Stimulated activated CD4-positive, alpha-beta T cell treated with anti-CD3 and anti-CD28 coated beads, Interleukin-4, amount 100 ng/mL, for 48 hours (primary cell): ENCODE results near the gene RCOR1.
"Not testable (repeated sequence)": the region's sequence is repeated elsewhere in the genome, so short reads cannot be mapped to it uniquely, and the experiment has no call there.

Experiments
- DNase-seq, 2 donors: peaks; one replicate each; pipeline ENCODE4 v3.0.0-alpha.2; 2020; ENCODE audit warnings: low read depth in 2 of 2

RCOR1 gene

GRCh38 chr14:102751088-102751487 is 158.6 kb downstream of the RCOR1 start:
- DNase-seq = no peak

DNA sequence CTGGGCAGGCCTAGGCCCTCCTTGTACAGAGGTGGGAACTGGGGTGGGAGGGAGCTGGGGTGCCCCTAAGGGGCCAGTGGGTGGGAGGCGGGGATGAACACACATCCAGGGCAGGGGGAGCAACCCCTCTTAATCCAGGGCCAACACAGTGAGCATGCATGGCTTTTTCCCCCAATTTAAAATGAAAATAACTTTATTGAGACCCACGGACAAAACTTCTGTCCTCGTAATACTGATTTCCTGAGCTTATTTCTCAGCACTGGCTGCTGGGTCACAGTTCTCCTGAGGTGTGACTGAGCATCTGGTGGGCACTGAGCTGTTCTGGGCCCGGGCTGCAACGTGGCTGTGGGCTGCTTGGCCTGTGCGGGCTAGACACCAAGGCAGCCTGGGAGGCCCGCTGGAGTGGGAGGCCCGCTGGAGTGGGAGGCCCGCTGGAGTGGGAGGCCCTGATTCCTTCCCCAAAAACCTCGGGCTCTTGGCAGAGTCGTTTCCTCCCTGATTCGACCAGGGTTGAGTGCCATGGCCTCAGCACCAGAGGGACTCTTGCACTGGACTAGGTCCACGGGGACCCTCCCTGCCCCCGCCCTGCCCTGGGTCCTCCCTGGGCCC is 159.9 kb downstream of the RCOR1 start:
- DNase-seq = no peak

DNA sequence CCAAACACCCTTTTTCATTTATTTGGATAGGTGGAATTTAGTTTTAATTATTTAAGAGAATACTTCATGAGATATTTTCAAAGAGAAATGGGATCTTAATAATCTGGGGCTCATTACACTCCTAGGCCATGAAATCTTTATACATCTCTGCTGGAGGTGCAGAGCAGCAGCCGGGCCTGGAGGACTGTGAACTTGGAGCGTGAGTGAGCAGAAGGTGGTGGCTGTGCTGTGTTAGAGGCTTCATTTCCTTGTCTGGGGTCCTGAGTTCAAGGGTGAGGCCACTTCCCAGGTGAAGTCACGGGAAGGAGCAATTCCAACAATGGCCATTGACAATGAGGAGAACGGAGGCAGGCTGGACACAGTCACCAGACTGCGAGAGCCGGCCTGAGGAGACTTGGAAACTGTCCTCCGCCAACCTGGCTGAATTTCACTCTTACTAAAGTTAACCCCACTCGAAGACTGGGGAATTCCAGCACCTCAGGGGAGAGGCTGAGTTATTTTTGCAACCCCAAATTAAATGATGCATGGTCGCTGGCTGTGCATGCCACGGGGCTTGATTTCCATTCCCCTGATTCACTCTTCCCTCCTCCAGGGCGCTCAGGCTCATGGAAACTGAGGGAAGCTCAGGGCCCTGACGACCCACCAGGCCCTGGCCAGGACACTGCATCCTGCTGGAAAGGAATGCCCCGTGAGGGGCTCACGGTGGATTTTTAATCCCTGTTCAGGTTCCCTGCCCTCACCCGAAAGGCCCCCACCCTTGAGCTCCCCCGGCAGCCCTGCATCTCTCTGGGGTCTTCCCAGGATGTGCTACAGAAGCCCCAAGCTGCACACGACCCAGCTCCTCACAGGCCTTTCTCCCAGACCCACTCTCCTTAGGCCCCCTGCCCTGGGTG is 162.2 kb downstream of the RCOR1 start:
- no peak for DNase-seq

GRCh38 chr14:102757646-102758045 is 165.2 kb downstream of the RCOR1 start:
- DNase-seq = no peak

DNA sequence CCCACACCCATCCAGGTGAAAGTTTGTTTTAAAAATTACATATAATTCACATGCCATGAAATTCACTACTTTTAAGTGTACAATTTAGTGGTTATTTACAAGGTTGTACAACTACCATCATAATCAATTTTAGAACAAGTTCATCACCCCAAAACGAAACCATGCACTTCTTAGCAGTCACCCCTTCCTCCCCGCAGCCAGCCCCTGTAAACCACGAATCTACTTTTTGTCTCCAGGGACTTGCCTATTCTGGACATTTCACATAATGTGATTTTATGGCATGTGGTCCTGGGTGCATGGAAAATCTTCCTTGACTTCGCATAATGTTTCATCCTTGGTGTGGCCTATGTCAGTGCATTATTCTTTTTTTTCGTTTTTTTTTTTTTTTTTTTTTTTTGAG is 165.6 kb downstream of the RCOR1 start:
- no peak for DNase-seq

DNA sequence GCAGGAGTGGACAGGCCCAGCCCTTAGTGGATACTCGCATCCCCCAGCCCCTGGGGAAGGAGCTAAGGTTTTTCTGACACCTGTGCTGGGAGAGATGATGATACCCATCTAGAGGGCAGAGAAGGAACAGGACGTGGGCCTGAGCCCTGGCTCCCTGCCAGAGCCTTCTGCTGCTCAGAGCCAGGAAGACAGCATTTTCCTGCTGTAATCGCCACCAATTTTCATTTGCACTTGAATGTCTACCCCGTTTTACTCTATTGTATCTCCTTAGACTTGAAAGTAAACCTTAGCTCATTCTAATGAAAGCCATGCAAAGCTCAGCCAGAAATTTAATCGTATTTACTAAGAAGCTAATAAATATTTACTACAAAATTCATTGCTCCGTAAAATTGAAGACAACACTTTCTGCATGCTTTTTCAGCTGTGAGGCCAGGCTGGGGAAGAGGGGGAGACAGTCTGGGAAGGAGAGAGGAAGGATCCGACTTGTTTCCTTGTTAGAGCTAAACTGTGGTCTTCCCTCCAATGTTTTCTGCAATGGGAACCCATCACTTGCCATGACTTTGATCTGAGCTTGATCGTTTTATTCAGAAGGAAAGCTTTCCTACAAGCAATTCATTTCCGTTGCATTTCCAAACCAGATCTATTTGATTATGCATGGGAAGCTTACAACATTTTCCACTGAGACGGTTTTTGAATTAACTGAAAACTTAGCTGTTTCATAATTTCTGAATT is 167.2 kb downstream of the RCOR1 start:
- DNase-seq = no peak

DNA sequence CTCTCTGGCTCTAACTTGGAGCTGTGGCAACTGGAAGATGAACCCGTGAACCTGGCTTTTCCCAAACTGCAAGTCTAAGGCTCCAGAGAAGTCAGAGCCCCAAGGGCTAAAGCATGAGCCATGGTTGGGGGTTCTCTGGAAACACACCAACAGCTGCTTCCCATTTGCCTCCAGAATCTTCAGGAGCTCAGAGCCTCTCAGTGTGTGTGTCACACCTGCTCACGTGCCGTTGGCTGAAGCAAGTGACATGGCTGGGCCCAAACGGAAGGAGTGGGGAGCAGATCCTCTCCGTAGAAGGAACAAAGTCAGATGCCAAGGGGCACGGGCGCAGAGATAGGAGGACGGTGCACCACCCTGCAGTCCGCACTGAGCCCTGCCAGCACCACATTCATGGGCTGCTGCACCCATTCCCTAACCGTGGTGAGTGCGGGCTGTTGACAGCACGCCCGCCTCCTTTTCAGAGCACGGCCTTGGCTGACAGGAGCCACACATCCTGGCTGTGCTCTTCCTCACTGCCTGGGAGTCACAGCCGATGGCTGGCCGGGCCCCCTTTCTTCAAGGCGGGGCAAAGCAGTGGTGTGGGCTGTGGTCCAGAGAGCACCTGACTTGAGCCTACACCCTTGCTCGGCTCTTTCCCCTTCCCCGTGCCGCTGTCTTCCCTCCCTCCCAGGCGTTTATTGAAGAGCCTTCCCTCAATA is 168.2 kb downstream of the RCOR1 start:
- DNase-seq = no peak

- DNase-seq = no peak
Observed at GRCh38 chr14:102761206-102761605, 168.8 kb downstream of the RCOR1 start.

DNA sequence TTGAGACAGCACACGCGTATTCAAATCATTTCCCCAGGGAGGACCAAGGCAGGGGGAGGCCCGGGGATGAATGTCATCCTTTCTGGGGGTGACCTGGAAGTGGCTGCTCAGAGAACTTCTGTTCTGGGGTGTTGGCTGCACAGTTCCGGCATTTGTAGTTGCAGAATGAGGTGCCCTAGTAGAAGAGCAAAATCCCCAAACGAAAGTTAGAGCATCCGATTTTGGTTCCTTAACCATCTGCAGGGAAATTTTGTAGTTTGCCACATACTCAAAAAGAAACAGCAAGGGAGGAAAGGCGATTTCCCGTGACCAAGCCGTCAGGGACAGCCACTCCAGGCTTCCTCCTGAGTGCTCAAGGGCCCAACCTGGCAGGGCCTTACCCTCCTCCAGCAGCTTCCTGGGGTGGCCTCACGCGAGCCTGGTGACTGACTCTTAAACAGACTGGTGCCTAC is 171.8 kb downstream of the RCOR1 start:
- DNase-seq = no peak

- not testable (repeated sequence) for DNase-seq
Observed at GRCh38 chr14:102765770-102766169, 173.3 kb downstream of the RCOR1 start.

- no peak for DNase-seq
Observed at GRCh38 chr14:102768223-102769048, 176.0 kb downstream of the RCOR1 start.

- DNase-seq = no peak
Observed at GRCh38 chr14:102769049-102769327, 176.5 kb downstream of the RCOR1 start.

DNA sequence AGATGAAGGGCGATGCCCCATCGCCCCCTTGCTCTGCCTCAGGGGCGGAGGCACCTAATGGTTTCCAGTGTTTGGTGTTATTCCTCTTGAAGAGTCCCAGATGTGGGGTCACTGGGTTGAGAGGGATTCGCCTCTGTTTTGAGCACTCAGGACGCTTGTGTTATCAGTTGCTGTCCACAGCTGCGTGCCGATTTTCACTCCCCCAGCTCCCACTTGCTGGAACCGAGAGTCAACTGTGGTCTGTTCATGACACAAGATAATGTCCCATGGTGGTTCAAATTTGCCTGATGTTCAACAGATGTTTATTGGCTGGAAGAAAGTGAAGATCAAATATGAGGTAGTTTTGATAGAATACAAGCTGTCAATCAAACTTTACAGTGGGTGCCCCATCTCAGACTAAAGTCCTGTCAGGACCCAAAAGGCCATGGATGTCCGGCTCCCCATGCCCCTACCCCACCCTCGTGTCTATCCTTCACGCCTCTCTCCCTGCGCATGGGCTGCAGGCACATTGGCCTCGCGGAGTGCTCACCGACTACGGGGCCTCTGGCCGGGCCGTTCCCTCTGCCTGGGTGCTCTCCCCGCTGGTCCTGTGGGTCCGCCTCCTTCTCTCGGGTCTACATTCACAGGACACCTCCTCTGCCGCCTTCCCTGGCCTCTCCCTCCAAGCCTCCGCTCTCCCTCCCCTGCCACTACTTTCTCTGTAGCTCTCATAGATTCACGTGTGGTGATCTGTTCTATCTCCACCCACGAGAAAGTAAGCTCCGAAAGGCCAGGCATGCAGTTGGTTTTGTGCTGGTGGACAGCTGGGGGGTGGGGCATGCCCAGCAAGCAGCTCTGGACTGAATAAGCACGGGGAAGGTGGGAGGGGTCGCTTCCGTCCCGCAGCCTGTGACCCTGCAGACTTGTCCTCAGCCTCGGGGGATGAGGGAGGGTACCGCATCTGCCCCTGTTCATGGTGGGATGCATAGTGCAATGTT is 178.0 kb downstream of the RCOR1 start:
- no peak for DNase-seq

DNA sequence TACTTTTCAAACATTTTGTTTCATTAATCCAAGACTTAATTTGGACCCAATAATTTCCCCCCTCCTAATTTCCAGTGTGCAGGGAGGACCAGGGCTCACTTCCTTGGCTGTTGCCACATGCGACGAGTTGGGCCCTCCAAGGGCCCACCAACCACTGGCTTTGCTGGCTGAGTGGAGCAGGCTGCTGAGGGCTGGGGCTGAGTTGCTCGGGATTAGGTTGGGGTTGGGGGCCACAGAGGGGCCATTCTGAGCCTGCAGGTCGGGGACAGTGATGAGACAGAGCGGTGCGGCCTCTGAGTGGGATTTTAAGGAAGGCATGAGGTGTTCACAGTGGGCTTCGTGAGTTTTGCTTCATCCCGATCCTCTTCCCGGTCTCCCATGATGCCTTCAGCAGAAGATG is 178.7 kb downstream of the RCOR1 start:
- DNase-seq = no peak

DNA sequence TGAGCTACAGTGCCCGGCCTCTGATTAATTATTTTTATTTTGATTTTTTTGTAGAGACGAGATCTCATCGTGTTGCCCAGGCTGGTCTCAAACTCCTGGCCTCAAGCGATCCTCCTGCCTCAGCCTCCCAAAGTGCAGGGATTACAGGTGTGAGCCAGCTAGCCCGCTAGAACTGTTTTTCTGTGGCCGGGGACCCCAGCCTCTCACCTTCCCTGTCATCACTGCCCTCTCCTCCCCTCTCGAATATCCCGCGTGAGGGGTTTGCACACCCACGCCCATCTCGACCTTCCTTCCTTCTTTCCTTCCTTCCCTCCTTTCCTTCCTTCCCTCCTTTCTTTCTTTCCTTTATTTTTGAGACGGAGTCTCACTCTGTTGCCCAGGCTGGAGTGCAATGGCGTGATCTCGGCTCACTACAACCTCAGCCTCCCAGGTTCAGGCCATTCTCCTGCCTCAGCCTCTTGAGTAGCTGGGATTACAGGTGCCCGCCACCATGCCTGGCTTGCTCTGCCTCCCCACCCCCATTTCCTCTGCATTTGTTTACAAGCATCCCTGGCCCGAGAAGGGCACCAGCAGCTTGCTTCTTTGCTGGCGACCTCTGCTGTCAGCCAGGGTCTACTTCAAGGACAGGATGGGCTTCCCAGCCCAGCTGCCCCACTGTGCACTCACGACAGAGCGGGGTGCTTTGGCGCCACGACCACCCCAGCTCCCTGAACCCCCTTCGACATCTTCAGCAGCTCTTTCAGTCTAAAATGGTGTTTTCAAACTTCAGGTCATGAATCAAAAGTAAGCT is 180.5 kb downstream of the RCOR1 start:
- DNase-seq = no peak

DNA sequence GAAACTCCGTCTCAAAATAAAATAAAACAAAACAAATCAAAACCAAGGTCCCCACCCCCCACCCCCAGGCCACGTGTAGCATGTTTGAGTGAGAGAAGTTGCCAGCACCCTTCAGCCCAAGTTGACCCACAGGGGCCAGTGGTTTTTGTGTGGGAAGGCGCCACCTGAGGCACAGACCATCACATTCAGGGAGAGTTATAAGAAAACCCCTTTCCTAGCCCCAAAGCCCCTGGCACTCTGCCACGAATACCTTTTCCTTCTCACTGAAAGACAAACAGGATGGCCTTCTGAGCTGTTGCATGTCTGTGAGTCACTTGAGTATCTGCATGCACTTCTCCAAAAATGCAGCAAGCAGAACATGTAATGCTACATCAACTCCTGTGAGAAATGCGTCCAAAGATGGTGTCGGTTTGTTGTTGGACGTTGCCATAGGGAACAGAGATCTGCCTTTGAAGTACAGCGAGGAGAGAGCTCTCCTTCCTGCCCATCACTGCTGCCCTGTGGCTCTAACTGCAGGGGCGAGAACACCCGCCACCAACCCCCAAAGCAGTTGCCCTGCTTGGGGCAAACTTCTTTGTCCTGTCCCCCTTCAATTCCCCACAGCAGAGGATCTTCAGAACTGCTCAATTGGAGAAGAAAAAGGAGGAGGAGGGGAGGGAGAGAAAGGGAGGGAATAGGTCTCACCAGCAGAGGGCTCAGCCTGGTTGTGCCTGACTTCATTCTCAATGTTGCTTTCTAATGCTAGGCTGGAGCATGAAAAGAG is 182.1 kb downstream of the RCOR1 start:
- peak in 1 of 2 donors; percentile 53 for DNase-seq

DNA sequence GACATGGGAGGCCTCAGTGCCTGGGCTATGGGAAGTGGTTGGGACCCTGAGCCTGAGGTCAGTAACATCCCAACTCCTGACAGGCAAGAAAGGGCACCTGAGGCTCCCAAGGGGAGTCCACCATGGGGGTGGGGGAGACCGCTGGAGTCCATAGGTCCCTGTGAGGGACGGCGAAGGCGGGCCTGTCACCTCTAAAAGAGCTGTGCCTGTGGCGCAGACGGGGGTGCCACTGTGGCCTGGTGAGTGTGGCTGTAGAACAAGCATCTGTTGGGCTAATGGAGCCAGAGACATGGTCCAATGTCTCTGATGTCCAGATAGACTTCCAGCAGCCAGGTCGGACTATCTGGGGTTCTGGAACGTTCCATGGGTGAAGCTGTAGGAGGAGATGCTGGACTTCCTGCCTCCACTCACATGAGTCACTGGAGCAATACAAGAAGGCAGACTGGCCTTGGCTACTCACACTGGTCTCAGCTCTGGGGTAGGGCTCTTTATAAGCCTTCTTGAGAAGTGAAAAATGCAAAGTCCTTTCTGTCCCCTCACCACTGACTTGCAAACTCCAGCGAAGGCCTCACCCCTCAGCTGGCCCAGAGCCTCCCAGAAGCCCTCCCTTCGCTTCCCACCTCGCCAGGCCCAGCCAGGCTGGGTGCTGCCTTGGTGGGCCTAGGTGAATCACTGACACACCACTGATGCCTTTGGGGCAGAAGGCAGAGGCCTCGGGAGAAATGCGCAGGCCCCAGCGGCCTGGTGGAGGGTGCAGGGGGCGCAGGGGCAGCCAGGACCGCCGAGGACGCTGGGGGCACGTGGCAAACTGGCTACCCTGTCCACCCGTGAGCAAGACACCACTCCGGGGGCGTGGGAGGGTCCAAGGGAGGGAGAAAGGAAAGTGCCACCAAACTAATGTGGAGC is 183.7 kb downstream of the RCOR1 start:
- no peak for DNase-seq
